ENCODE measurements around the gene PRDM16. TPM values are rescaled to one million over a fixed set of nuclear protein-coding genes. Genes with fewer than 3 reads are reported as not detected.

PRDM16 gene
- total and polyA plus RNA-seq, 2 experiments from 2014 or later: 41.8 to 55.8 TPM

DNA sequence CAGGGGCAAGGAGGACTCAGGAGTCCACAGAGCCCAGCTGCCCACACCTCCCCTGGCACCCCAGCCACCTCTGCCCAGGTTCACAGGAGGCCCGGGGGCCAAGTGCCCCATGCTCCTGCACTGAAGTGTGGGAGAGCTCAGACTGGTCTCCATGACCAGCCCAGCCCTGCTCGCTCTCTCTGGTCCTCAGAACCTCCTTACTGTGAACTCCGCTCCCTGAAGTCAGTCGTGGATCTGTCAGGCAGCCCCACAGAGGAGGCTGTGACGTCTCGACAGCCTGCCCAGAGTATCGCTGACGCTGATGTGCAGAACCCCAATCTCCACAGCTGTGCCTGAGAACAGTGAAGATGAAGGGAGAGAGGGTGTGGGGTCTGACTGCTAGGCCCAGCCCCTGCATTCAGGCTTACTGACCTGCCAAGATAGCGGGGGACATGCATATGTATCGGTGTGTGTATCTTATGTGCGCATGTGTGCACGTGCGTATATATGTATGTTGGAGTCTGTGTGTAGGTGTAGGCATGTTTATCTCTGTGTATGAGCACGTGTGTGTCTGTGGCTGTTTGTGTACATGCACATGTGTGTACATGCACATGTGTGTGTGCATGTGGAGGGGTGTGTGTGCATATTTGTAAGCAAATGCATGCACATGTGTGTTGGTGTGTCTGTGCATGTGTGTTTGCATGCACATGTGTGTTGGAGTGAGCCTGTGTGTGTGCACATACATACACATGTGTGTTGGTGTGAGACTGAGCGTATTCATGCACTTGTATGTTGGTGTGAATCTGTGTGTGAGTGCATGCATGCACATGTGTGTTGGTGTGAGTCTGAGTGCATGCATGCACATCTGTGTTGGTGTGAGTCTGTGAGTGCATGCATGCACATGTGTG, 267.0 kb downstream of the PRDM16 start:
- DNase-seq (ENCODE audit: low read depth in 1 of 2, low spot score in 1 of 2): no peak
- TF ChIP-seq, protein P1, sequence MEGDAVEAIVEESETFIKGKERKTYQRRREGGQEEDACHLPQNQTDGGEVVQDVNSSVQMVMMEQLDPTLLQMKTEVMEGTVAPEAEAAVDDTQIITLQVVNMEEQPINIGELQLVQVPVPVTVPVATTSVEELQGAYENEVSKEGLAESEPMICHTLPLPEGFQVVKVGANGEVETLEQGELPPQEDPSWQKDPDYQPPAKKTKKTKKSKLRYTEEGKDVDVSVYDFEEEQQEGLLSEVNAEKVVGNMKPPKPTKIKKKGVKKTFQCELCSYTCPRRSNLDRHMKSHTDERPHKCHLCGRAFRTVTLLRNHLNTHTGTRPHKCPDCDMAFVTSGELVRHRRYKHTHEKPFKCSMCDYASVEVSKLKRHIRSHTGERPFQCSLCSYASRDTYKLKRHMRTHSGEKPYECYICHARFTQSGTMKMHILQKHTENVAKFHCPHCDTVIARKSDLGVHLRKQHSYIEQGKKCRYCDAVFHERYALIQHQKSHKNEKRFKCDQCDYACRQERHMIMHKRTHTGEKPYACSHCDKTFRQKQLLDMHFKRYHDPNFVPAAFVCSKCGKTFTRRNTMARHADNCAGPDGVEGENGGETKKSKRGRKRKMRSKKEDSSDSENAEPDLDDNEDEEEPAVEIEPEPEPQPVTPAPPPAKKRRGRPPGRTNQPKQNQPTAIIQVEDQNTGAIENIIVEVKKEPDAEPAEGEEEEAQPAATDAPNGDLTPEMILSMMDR (IDR thresholded peaks at IDR 0.05; ENCODE audit: low read depth, low read length): no peak
- peak overlapping the region; percentile 56 for H3K27ac ChIP-seq
- H3K4me3 ChIP-seq: no peak overlapping the region
- H3K9me3 ChIP-seq (ENCODE audit: low read depth): no peaks in the 10 kb centered on the region
- H3K4me1 ChIP-seq (ENCODE audit: low read depth): peaks cover 65% of the 10 kb centered on the region
- no peaks in the 10 kb centered on the region for H3K36me3 ChIP-seq
- no peaks in the 10 kb centered on the region for H3K27me3 ChIP-seq

DNA sequence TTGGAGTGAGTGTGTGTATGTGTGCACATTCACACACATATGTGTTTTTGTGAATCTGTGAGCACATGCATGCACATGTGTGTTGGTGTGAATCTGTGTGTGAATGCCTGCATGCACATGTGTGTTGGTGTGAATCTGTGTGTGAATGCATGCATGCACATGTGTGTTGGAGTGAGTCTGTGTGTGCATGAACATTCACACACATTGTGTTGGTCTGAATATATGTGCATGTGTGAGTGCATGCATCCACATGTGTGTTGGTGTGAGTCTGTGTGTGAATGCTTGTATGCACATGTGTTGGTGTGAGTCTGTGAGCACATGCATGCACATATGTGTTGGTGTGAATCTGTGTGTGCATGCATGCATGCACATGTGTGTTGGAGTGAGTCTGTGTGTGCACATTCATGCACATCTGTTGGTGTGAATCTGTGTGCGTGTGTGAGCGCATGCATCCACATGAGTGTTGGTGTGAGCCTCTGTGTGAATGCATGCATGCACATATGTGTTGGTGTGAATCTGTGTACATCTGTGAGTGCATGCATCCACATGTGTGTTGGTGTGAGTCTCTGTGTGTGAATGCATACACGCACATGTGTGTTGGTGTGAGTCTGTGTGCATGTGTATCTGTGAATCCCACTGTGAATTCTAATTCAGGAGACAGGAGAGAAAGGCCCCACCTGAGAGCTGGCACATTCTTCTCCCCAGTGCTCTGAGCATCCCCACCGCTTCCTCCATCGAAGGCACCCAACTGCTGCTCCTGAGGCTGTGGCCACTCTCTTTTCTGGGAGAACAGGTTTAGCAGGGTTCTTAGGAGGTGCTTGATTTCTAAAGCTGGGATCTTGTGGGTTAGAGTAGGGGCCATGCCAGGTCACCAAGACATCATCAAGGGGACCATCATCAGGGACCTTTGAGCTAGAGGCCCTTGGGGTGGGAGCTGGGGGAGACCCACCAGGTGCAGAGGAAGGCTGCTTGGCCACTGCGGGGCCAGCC, 267.9 kb downstream of the PRDM16 start:
- Histone ChIP-seq H3K9me3 (ENCODE audit: low read depth) (no peaks in the 10 kb centered on the region), H3K27me3 (no peaks in the 10 kb centered on the region), H3K36me3 (no peaks in the 10 kb centered on the region), H3K4me3 (no peak overlapping the region), H3K4me1 (ENCODE audit: low read depth) (peaks cover 56% of the 10 kb centered on the region), H3K27ac (peak overlapping the region; percentile 79)
- TF ChIP-seq, protein P1 (IDR thresholded peaks at IDR 0.05; ENCODE audit: low read depth, low read length): no peak
- DNase-seq (ENCODE audit: low read depth in 1 of 2, low spot score in 1 of 2): no peak

DNA sequence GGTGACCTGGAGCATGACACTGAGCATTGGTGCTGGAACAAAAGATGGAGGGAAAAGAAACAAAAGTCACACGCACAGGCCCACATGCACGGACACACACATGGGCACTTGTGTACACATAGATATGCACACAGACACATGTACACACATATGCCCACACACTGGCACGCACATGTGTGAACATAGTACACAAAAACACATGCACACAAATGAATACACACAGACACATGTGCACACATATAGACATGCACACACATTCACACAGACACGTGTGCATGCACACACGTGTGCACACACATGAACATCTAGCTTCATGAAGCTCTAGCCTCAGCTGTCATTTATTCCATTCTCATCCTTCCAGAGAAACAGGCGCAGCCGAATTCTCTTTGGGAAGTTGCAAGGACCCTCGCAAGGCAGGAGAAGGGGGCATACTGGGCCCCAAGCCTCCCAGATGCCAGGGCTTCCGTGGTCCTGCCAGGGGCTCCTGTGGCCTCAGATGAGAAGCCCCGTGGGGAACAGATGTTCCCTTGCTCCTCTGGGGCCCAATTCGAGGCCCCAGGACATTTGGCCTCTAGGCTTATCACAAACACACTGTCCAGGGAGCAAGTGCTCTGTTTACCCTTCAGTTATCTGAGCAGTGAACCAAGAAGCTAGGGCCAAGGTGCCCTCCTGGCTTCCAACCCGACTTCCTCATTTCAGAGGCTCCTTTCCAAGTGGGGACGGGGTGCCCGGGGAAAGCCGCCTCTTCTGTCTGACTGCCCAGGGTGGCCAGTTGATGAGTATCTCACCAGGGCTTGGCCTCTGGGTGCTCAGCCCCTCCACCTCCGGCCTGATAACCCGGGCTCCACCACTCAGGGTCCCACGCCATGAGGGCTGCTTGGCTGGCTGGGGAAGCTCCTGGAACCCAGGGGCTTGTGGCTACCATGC, 269.1 kb downstream of the PRDM16 start:
- Histone ChIP-seq H3K36me3 (no peaks in the 10 kb centered on the region), H3K27ac (peak overlapping the region; percentile 79), H3K4me1 (ENCODE audit: low read depth) (peaks cover 45% of the 10 kb centered on the region), H3K27me3 (no peaks in the 10 kb centered on the region), H3K4me3 (no peak overlapping the region), H3K9me3 (ENCODE audit: low read depth) (no peaks in the 10 kb centered on the region)
- TF ChIP-seq, protein P1 (IDR thresholded peaks at IDR 0.05; ENCODE audit: low read depth, low read length): no peak
- no peak for DNase-seq (ENCODE audit: low read depth in 1 of 2, low spot score in 1 of 2)

DNA sequence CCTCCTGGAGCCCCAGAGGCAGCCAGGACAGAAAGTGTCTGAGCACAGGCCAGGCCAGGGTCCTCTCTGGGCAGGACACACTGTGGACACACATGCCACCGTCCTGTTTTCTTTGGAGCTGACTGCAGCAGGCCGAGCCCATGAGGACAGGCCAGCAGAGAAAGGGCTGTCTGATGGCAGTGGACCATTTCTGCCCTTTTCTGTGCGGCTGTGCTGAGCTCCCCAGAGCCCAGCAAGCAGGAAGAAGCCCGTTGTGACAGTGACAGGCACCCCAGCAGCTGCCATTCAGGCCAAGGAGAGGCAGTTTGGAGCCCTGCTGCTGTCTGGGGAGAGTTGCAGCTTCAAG, 269.7 kb downstream of the PRDM16 start:
- DNase-seq (ENCODE audit: low read depth in 1 of 2, low spot score in 1 of 2): no peak
- Histone ChIP-seq H3K27ac (peak overlapping the region; percentile 79), H3K27me3 (no peaks in the 10 kb centered on the region), H3K36me3 (no peaks in the 10 kb centered on the region), H3K4me1 (ENCODE audit: low read depth) (peaks cover 38% of the 10 kb centered on the region), H3K9me3 (ENCODE audit: low read depth) (no peaks in the 10 kb centered on the region), H3K4me3 (no peak overlapping the region)
- TF ChIP-seq, protein P1 (IDR thresholded peaks at IDR 0.05; ENCODE audit: low read depth, low read length): no peak

DNA sequence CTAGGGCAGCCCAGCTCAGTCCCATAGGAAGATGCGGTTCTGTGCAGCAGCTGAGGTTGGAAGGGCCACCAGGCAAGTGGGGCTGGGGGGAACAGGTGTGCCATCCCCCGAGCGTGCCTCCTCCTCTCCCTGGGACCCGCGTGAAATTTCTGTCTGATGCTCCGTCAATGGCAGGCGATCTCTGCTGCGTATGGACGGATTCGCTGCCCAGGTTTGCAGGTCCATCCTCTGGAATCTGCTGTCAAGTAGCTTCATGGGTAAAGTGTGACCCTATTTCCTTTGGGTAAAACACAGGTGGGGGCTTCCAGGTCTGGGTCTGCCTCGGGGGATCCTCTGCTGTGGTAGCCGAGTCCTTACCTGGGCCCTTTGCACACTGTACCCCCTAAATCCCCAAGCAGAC, 270.9 kb downstream of the PRDM16 start:
- DNase-seq (ENCODE audit: low read depth in 1 of 2, low spot score in 1 of 2): no peak
- H3K27ac ChIP-seq: no peak overlapping the region

More for the DNA sequence above, 270.9 kb downstream of the PRDM16 start:
- TF ChIP-seq, protein P1 (IDR thresholded peaks at IDR 0.05; ENCODE audit: low read depth, low read length): no peak
- no peaks in the 10 kb centered on the region for H3K36me3 ChIP-seq
- H3K27me3 ChIP-seq: no peaks in the 10 kb centered on the region
- no peaks in the 10 kb centered on the region for H3K9me3 ChIP-seq (ENCODE audit: low read depth)
- no peak overlapping the region for H3K4me3 ChIP-seq
- peaks cover 34% of the 10 kb centered on the region for H3K4me1 ChIP-seq (ENCODE audit: low read depth)

Measured in cardiac muscle cell (in vitro differentiated cells and primary cell).